HepG2 (cell line): ENCODE measurements around the gene SNAP23. TPM values are rescaled to one million over a fixed set of nuclear protein-coding genes. Genes with fewer than 3 reads are reported as not detected.

Experiments used
- ATAC-seq: fragments of 200-7000 bp; cut with Tn5 transposase; 3 replicates; pipeline ENCODE4 v1.9.1; 2020; ENCODE audit warnings: mild to moderate bottlenecking, moderate library complexity
- BruUV-seq: library from RNA; stranded (reverse); fragments of 400-500 nt; replicated peaks from 2 replicates; lab custom pipeline; 2021; lab: Mats Ljungman, UMichigan
- CTCF ChIA-PET: fragments of 300-600 bp; formaldehyde crosslinking; extraction: SDS; loops from one replicate; lab custom pipeline; 2021; ENCODE audit warnings: low total read pairs, inconsistent platforms, low intra/inter-chr PET ratio; lab: Yijun Ruan, JAX
- POLR2A ChIA-PET: fragments of 350-600 bp; sonication (Branson Sonifier 250); formaldehyde crosslinking; loops from one replicate; lab custom pipeline; 2020; ENCODE audit warnings: antibody characterized with exemption, inconsistent platforms; lab: Yijun Ruan, JAX
- DNase-seq: peaks from one replicate; pipeline ENCODE4 v3.0.0-alpha.2; 2015; ENCODE audit warnings: low spot score
- FAIRE-seq: peaks from 3 replicates; lab custom pipeline; 2011; peaks lifted over from hg19 to GRCh38; lab: Jason Lieb, UNC
- H2AFZ ChIP-seq: one replicate; pipeline ENCODE4 v1.6.1; 2011; ENCODE audit warnings: low read length, inconsistent platforms
- H3K27ac ChIP-seq: fragments of 300-600 bp; 3 replicates; pipeline ENCODE4 v1.8.0; 2011; ENCODE audit warnings: mixed run types, mild to moderate bottlenecking, mixed read lengths, low read length, inconsistent platforms; ENCODE audit not compliant: insufficient read depth; ENCODE audit errors: extremely low read length
- H3K27me3 ChIP-seq, 2 experiments: fragments of 200-600 bp in 1 of 2; 2 replicates in 1 of 2; 3 replicates in 1 of 2; pipeline versions ENCODE4 v1.6.0 to v1.8.0; 2011; ENCODE audit warnings: low read length in 2 of 2, mild to moderate bottlenecking in 2 of 2, moderate library complexity in 2 of 2, inconsistent platforms in 1 of 2; ENCODE audit not compliant: insufficient read depth in 2 of 2, control insufficient read depth in 1 of 2
- H3K36me3 ChIP-seq, 2 experiments: fragments of 200-600 bp in 1 of 2; replicated peaks in 1 of 2; 2 replicates in 1 of 2; 3 replicates in 1 of 2; pipeline versions ENCODE4 v1.5.1 to v1.8.0; 2011; ENCODE audit warnings: low read length in 2 of 2, inconsistent platforms in 1 of 2; ENCODE audit not compliant: insufficient read depth in 2 of 2, control insufficient read depth in 1 of 2
- H3K4me1 ChIP-seq: 2 replicates; pipeline ENCODE4 v1.5.1; 2012; ENCODE audit warnings: low read length, inconsistent platforms; ENCODE audit not compliant: insufficient read depth
- H3K4me2 ChIP-seq: 2 replicates; pipeline ENCODE4 v1.6.0; 2011; ENCODE audit warnings: low read depth, low read length, inconsistent platforms
- H3K4me3 ChIP-seq, 3 experiments: fragments of 200-600 bp in 1 of 3; sonication (generic), shearing (Covaris generic) in 1 of 3; replicated peaks in 1 of 3; 2 replicates each; pipeline ENCODE4 v1.5.1; 2011 to 2016; ENCODE audit warnings: low read length in 3 of 3, inconsistent platforms in 2 of 3, low read depth in 2 of 3, mild to moderate bottlenecking in 2 of 3, control low read depth in 1 of 3, mixed read lengths in 1 of 3; ENCODE audit not compliant: insufficient read depth in 1 of 3
- H3K79me2 ChIP-seq: one replicate; pipeline ENCODE4 v1.6.1; 2011; ENCODE audit warnings: low read length, inconsistent platforms; ENCODE audit not compliant: insufficient read depth
- H3K9ac ChIP-seq: 2 replicates; pipeline ENCODE4 v1.6.0; 2011; ENCODE audit warnings: mild to moderate bottlenecking, low read depth, low read length, inconsistent platforms; ENCODE audit not compliant: insufficient read depth
- H3K9me3 ChIP-seq: 2 replicates; pipeline ENCODE4 v1.5.1; 2012; ENCODE audit warnings: mild to moderate bottlenecking, low read length
- H4K20me1 ChIP-seq: 2 replicates; pipeline ENCODE4 v1.6.0; 2011; ENCODE audit warnings: inconsistent platforms, mild to moderate bottlenecking, low read length, moderate library complexity; ENCODE audit not compliant: insufficient read depth
- DBP ChIP-seq: sonication (generic); formaldehyde crosslinking; IDR thresholded peaks from 2 replicates; pipeline ENCODE4 v1.4.0; 2020; ENCODE audit warnings: missing genetic modification reagents; ENCODE audit errors: not compliant biosample characterization
- FIP1L1 ChIP-seq: fragments of 200-400 bp; formaldehyde crosslinking; IDR thresholded peaks from 2 replicates; pipeline ENCODE4 v1.6.1; 2018; ENCODE audit warnings: low read depth, mild to moderate bottlenecking, low read length, moderate library complexity, borderline replicate concordance; ENCODE audit not compliant: insufficient read depth
- GATAD2A ChIP-seq: IDR thresholded peaks from 2 replicates; pipeline ENCODE4 v1.6.1; 2016
- JUN ChIP-seq: sonication (generic); formaldehyde crosslinking; IDR thresholded peaks from 2 replicates; pipeline ENCODE4 v1.4.0; 2020; ENCODE audit warnings: mild to moderate bottlenecking, missing genetic modification reagents
- PRDM10 ChIP-seq: sonication (generic); formaldehyde crosslinking; IDR thresholded peaks from 2 replicates; pipeline ENCODE4 v1.4.0; 2020; ENCODE audit warnings: low read depth, missing genetic modification reagents
- SKIL ChIP-seq: sonication (generic); formaldehyde crosslinking; IDR thresholded peaks from 2 replicates; pipeline ENCODE4 v1.8.0; 2022; ENCODE audit warnings: missing genetic modification reagents, mild to moderate bottlenecking, moderate library complexity, borderline replicate concordance
- TEAD2 ChIP-seq: sonication (generic); formaldehyde crosslinking; IDR thresholded peaks from 2 replicates; pipeline ENCODE4 v1.9.0; 2021; ENCODE audit warnings: missing genetic modification reagents
- YEATS2 ChIP-seq: sonication (generic); formaldehyde crosslinking; IDR thresholded peaks from 2 replicates; pipeline ENCODE4 v1.4.0; 2020; ENCODE audit warnings: missing genetic modification reagents, borderline replicate concordance
- ZBTB46 ChIP-seq: sonication (generic); formaldehyde crosslinking; IDR thresholded peaks from 2 replicates; pipeline ENCODE4 v1.4.0; 2020; ENCODE audit warnings: mild to moderate bottlenecking, missing genetic modification reagents, borderline replicate concordance
- ZNF17 ChIP-seq: sonication (generic); formaldehyde crosslinking; IDR thresholded peaks from 2 replicates; pipeline ENCODE4 v1.5.0; 2020; ENCODE audit warnings: mild to moderate bottlenecking, missing genetic modification reagents
- ZNF556 ChIP-seq: sonication (generic); formaldehyde crosslinking; IDR thresholded peaks from 2 replicates; pipeline ENCODE4 v1.4.0; 2020; ENCODE audit warnings: mild to moderate bottlenecking, missing genetic modification reagents, borderline replicate concordance
- ZNF558 ChIP-seq: sonication (generic); formaldehyde crosslinking; IDR thresholded peaks from 2 replicates; pipeline ENCODE4 v1.9.0; 2022; ENCODE audit warnings: mild to moderate bottlenecking, missing genetic modification reagents, borderline replicate concordance
- WGBS: methylation state at CpG from one replicate; pipeline ENCODE4 v1.1.6; 2017; ENCODE audit warnings: low lambda C conversion rate; 5-methylcytosine and 5-hydroxymethylcytosine counted together
- in situ Hi-C: cut with HindIII; loops from 2 replicates; pipeline ENCODE4 v1.10.0; 2017; ENCODE audit warnings: low pct_unique_long_range_greater_than_20kb; ENCODE audit not compliant: extremely low pct_ligation_motif_present
- intact Hi-C: fragments of 100-400 bp; cut with micrococcal nuclease; formaldehyde crosslinking; loops from one replicate; pipeline ENCODE4 v1.10.0; 2022; ENCODE audit not compliant: unreplicated experiment
- polyA plus RNA-seq, 8 experiments: library from polyadenylated mRNA; depleted of rRNA in 3 of 8; stranded (reverse) in 7 of 8; unstranded in 1 of 8; fragments of >200 nt; fragmentation: Illumina TruSeq in 4 of 8; extraction: Trizol in 4 of 8; gene quantifications; 2 replicates each; pipeline versions ENCODE4 v1.2.1 to v1.2.3, GENCODE V29; 2011 to 2016; ENCODE audit warnings: low read depth in 4 of 8, missing spikeins in 1 of 8, mixed read lengths in 1 of 8; ENCODE audit not compliant: insufficient read depth in 1 of 8
- total RNA-seq, 5 experiments: library from RNA; depleted of rRNA; stranded (reverse); fragments of >200 nt; fragmentation: Illumina TruSeq; extraction: Trizol; gene quantifications; 2 replicates each; pipeline ENCODE4 v1.2.3, GENCODE V29; 2016; ENCODE audit warnings: low read depth in 1 of 5

SNAP23 gene
- total and polyA plus RNA-seq, 2 of the 13 experiments (the other 11 are each of a cell fraction or from before 2014, with no cell fraction given), result 37.0 to 101 TPM

GRCh38 chr15:42498212-42499068 is 3.0 kb downstream of the SNAP23 start:
- FAIRE-seq, result no peak
- Histone ChIP-seq H3K4me3 (0 out of 6 replicates have a peak overlapping the region, but pooled peaks of 1 of the 3 experiments have one; percentile 20), H3K9ac (no peak overlapping the region), H3K27ac (peak overlapping the region; percentile 43), H3K79me2 (peaks cover 52% of the 10 kb centered on the region), H3K9me3 (no peaks in the 10 kb centered on the region), H3K27me3 (no peaks in the 10 kb centered on the region; a peak in 1 of 5 replicates), H3K4me2 (peak overlapping the region; percentile 50), H3K4me1 (peaks cover 64% of the 10 kb centered on the region), H4K20me1 (no peaks in the 10 kb centered on the region), H3K36me3 (no peaks in the 10 kb centered on the region; a peak in 1 of 5 replicates), H2AFZ (no peak overlapping the region)
- CTCF ChIA-PET, result no interaction called here
- in situ Hi-C loops, result no loop called here
- no peak for DNase-seq
- intact Hi-C loops, result no loop called here
- 43% methylated on average over 4 of the region's 6 CpGs for whole genome bisulfite sequencing
- ATAC-seq, result no peak
- POLR2A ChIA-PET, result interaction anchor here (1.7 kb wide), 1 partner anchor 225 kb away, joined by 4 read pairs; the partner anchor contains the start of gene TMEM87A
- BruUV-seq, result no TSS peak
- TF ChIP-seq ZNF17 (CRISPR knock-in tag), result no peak
- no peak for TF ChIP-seq YEATS2
- TF ChIP-seq GATAD2A (CRISPR knock-in tag), result no peak
- TF ChIP-seq ZNF558 (CRISPR knock-in tag), result no peak
- TF ChIP-seq ZNF556, result 0 out of 2 replicates have a peak, but pooled peaks have one; percentile 31
- TF ChIP-seq JUN (CRISPR knock-in tag), result no peak
- TF ChIP-seq ZBTB46 (CRISPR knock-in tag), result peak; percentile 83; the same call in 1 of the 2 replicates
- TF ChIP-seq DBP (CRISPR knock-in tag), result no peak
- TF ChIP-seq PRDM10, result no peak
- TF ChIP-seq SKIL (CRISPR knock-in tag), result no peak
- no peak for TF ChIP-seq FIP1L1
- TF ChIP-seq TEAD2, result no peak
